CD4-positive, alpha-beta T cell treated with Interleukin-15 for 1 hour (primary cell): ENCODE results near the gene ZNF358.

Experiments used
- DNase-seq: peaks from one replicate; pipeline ENCODE4 v3.0.0-alpha.2; 2020

The ZNF358 gene

GRCh38 chr19:7564866-7565265 lies 49.0 kb downstream of the ZNF358 start:
- no peak for DNase-seq

GRCh38 chr19:7565332-7565731 lies 49.4 kb downstream of the ZNF358 start:
- no peak for DNase-seq
